T47D (cell line): Measurements from ENCODE around the gene SNX25.
"Not testable (repeated sequence)": the region's sequence is repeated elsewhere in the genome, so short reads cannot be mapped to it uniquely, and the experiment has no call there.

Experiments used
- DNase-seq, 2 experiments: peaks; one replicate each; pipeline versions ENCODE4 v3.0.0 to v3.0.0-alpha.2; 2011 to 2012; ENCODE audit warnings: low read depth in 1 of 2, low spot score in 1 of 2
- JUND ChIP-seq: IDR thresholded peaks from 2 replicates; pipeline ENCODE4 v1.6.1; 2012; ENCODE audit warnings: low read depth
- in situ Hi-C: cut with HindIII; loops from 2 replicates; pipeline ENCODE4 v1.10.0; 2016; ENCODE audit warnings: low sequenced_read_pairs, low pct_unique_long_range_greater_than_20kb

The SNX25 gene

DNA sequence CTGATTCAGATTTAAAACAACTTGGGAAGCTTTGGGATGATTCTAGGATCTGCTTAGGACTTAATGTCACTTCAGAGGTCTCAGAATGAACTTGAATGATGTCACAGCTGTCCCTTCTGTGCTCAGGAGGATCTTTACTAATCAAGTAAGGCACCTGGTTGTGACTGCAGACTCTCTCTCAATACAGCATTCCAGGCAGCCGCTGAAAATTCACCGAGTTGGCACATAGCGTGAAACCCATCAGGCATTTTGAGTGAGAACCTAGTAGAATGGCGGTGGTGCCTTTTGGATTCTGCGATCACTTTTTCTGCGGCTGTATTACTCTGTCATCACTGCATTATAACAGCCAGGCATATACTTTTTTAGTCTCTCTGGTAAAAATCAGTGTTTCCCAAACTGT lies 16.5 kb downstream of the SNX25 start:
- no peak for TF ChIP-seq JUND
- in situ Hi-C loops = no loop called here
- DNase-seq = no peak

DNA sequence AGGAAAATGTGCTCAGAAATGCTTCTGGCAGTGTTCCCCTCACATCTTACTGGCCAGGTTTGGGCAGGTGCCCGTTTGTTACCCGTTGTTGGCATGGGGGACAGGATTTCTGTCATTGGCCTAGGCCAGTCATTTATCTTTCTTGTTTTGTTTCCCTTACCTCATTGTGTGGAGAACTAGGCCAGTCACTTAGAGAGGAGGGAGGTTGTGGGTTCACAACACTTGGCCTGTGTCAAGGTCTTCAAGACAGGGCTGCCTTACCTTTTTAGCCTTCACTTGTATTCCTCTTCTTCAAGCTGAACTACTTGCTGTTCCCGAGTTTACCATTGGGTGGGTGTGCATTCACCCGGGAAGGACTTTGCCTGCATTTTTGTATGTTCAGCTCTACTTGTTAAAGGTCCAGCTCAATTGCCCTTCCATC lies 17.7 kb downstream of the SNX25 start:
- DNase-seq = peak in 1 of 2 experiments; percentile 59
- in situ Hi-C loops = no loop called here
- no peak for TF ChIP-seq JUND

- DNase-seq = no peak
- no peak for TF ChIP-seq JUND
- in situ Hi-C loops = no loop called here
These were observed 18.4 kb downstream of the SNX25 start for GRCh38 chr4:185227713-185228278.

DNA sequence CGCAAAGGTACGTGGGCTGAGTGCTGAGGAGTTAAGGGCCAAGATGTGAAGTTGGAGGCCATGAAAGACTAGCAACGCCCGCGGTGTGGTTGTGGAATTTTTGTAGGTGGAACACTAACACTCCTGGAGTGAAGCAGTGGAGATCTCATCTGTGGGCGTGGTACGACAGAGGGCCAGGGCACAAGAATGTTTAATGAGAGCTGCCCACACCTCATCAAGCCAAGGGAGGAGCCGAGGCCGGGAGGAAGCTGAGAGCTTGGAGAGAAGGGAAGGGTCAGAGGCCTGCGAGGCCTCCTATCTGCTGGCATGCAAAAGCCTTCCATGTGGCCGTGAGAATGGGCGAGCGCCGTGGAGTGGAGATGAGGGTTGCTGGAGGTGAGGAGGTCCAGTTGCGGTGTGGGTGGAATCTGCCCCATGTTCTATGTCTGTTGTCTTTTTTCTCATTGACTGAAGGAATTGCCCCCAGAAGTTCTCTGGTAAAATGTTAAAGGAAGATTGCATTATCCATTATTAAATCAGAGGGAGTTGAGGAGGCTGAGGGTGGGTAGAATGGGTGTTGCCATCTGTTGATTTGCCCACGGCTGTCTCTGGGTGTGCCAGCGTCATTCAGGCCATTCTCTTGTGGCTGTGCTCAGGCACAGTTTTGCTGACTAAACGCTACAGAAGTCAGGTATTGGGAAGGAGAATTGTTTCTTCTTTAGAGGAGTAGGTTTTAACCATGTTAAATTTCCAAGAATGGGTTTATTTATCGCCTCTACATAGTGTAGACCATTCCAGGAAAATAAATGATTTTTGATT lies 19.8 kb downstream of the SNX25 start:
- no peak for TF ChIP-seq JUND
- no peak for DNase-seq
- in situ Hi-C loops = no loop called here

- no peak for TF ChIP-seq JUND
- in situ Hi-C loops = no loop called here
- DNase-seq = no peak
These were observed 23.0 kb downstream of the SNX25 start for GRCh38 chr4:185232370-185232769.

DNA sequence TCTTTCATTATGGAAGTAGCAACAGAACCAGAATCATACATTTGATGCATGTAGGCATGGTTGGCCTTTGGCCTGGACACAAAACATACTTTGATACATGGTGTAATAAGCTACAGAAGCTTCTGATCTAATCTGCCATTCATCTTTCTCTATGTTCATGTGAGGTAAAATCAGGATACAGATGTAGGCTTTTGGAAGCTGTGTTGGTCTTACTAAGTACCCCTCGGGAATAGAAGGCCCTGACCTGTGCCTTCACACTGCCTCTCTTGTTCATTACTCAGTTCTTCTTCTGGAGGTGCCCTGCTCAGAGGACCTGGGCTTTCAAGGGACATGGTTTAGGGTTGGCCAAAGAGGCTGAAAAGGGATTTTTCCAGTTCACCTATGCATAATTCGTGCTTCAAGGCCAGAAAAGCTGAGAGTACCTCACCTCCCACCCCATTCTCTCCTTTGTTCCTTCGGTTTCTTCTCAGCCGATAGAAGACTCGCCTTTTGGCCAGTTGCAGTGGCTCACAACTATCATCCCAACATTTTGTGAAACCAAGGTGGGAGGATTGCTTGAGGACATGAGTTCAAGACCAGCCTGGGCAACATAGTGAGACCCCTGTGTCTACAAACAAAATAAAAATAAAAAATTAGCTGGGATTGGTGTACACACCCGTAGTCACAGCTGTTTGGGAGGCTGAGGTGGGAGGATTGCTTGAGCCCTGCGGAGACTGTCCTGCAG lies 25.9 kb downstream of the SNX25 start:
- in situ Hi-C loops = no loop called here
- DNase-seq = no peak
- no peak for TF ChIP-seq JUND

GRCh38 chr4:185235843-185236503 lies 26.6 kb downstream of the SNX25 start:
- in situ Hi-C loops = no loop called here
- DNase-seq = peak in 1 of 2 experiments; percentile 11
- TF ChIP-seq JUND = no peak

DNA sequence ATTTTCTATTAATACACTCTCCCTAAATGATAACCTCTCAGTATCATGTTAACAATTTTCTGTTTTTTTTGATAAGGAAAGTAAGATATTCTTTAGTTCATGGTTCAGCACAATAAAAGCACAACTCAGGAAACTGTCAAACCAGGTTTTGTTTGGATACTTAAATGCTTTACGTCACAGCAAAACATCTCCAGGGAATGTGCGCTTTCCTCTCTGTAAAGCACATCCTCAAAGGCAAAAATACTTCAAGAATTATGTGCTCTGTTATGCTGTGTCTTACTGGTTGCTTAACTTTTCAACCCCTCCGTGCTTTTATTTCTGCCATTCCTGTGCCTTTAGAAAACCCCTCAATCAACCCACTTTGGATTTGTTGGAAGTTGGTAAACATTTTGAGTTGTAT lies 27.8 kb downstream of the SNX25 start:
- in situ Hi-C loops = no loop called here
- TF ChIP-seq JUND = no peak
- DNase-seq = no peak

DNA sequence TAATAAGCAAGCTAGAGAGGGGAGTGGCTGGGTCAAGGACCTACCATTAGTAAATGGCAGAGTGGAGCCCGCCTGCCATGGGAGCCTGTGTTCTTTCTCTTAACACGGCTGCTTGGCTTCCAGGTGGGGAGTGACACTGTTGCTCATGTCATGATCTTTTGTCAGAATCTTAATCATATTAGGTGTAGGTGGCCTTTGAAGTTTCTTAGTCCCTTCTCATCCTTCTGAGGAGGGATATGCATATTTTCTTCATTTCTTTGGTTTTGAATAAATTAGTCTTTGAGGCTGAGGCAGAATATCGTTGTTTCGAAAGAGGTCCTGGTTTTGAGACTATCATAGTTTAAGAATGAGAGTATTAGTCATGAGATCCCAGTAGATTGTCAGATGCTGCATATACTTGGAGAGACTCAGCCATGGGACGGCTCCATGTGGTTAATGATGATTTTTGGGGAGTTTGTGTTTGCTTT lies 28.9 kb downstream of the SNX25 start:
- no peak for DNase-seq
- in situ Hi-C loops = no loop called here
- TF ChIP-seq JUND = no peak

- TF ChIP-seq JUND = no peak
- in situ Hi-C loops = no loop called here
- no peak for DNase-seq
These were observed 29.4 kb downstream of the SNX25 start for GRCh38 chr4:185238750-185239149.

DNA sequence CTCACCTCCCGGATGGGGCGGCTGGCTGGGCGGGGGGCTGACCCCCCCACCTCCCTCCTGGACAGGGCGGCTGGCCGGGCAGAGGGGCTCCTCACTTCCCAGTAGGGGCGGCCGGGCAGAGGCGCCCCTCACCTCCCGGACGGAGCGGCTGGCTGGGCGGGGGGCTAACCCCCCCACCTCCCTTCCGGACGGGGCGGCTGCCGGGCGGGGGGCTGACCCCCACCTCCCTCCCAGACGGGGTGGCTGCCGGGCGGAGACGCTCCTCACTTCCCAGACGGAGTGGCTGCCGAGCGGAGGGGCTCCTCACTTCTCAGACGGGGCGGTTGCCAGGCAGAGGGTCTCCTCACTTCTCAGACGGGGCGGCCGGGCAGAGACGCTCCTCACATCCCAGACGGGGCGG lies 31.1 kb downstream of the SNX25 start:
- in situ Hi-C loops, DNase-seq: not testable (repeated sequence)

DNA sequence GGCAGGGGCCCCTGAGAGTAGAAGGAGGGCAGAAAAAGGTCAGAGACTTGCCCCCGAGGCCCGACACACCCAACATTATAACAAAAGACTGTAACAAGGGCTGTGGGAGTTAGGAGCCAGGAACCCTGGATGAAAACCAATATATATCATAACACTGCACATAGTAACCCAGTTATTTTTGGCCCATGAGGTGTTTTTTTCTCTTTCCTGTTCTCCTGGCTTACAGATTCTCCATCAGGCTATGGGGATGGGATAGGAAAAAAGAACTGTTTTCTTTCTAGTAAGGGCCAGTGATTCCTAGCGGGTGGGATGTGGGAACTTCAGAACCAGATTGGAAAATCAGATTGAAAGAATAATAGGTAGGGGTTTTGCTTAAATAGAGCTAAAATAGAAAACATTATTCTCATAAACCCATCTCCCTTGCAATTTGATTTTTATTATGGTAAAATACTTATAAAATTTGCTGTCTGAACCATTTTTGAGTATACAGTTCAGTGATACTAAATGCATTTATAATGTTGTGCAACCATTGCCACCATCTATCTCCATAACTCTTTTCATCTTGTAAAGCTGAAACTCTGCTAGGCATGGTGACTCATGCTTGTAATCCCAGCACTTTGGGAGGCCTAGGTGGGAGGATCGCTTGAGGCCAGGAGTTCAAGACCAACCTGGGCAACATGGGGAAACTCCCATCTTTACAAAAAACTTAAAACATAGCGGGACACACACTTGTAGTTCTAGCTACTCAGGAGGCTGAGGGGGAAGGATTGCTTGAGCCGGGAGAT lies 33.5 kb downstream of the SNX25 start:
- no peak for DNase-seq
- in situ Hi-C loops = no loop called here
- no peak for TF ChIP-seq JUND
